ENCODE data around the gene CELA2A.

DNA sequence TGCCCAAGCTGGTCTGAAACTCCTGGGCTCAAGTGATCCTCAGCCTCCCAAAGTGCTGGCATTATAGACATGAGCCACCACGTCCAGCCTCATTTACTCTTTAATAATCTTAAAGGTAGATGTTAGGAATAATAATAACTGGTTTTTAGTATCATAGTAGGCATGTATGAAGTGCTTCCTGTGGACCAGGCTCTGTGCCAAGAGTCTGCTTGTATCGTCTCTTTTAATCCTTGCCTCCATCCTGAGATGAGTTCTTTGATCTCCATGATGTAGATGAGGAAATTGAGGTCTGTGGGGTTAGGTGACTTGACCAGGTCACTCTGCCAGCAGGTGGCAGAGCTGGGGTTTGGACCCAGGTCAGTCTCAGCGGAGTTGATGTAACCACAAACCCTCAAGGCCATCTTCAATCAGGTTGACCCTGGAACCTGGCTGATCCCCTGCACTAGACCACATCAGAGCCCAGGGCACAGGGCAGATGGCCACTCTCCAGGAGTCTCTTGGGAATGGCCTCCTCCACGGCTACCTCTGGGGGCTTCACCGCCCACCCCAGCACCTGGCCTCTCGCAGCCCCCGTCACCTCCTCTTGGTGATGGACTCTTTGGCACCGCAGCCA is 35.6 kb upstream of the CELA2A start:
- TF ChIP-seq POLR2A (IDR thresholded peaks at IDR 0.05; ENCODE audit: insufficient read depth in 1 of 2, low read depth in 2 of 2, low read length in 2 of 2) (no peak), SRSF1 (optimal IDR thresholded peaks at IDR 0.05; ENCODE audit: low read depth, low read length) (no peak), RELA (CRISPR knock-in tag; IDR thresholded peaks at IDR 0.05) (no peak), ZNF530 (CRISPR knock-in tag; IDR thresholded peaks at IDR 0.05; ENCODE audit: low read depth) (no peak), ZNF773 (CRISPR knock-in tag; IDR thresholded peaks at IDR 0.05; ENCODE audit: borderline replicate concordance) (no peak), NFATC3 (CRISPR knock-in tag; IDR thresholded peaks at IDR 0.05) (no peak), YY1 (IDR thresholded peaks at IDR 0.05; ENCODE audit: insufficient read depth, insufficient replicate concordance, low read depth, low read length) (no peak), FOSL1 (CRISPR knock-in tag; IDR thresholded peaks at IDR 0.05; ENCODE audit: borderline replicate concordance) (no peak), ZNF180 (CRISPR knock-in tag; IDR thresholded peaks at IDR 0.05; ENCODE audit: borderline replicate concordance, low read depth) (no peak), TSC22D2 (CRISPR knock-in tag; IDR thresholded peaks at IDR 0.05; ENCODE audit: borderline replicate concordance) (no peak), NFE2L2 (IDR thresholded peaks at IDR 0.05; ENCODE audit: low read length) (no peak), RNF2 (conservative IDR thresholded peaks at IDR 0.05; ENCODE audit: low read depth) (no peak)
- TF ChIP-seq, protein P1, sequence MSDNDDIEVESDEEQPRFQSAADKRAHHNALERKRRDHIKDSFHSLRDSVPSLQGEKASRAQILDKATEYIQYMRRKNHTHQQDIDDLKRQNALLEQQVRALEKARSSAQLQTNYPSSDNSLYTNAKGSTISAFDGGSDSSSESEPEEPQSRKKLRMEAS (IDR thresholded peaks at IDR 0.05): no peak
- TF ChIP-seq, protein P2, sequence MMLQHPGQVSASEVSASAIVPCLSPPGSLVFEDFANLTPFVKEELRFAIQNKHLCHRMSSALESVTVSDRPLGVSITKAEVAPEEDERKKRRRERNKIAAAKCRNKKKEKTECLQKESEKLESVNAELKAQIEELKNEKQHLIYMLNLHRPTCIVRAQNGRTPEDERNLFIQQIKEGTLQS (CRISPR knock-in tag; IDR thresholded peaks at IDR 0.05): peak; percentile 5; the same call in 1 of the 2 replicates

Measured in HepG2 (cell line).